SK-N-SH treated with all-trans-retinoic acid at 6 μM for 48 hours (cell line): ENCODE data around the gene PTPRD.

Experiments
- CSRNP3 ChIP-seq: fragments of 250-450 bp; sonication (Bioruptor Pico); IDR thresholded peaks from 2 replicates; pipeline ENCODE4 v1.5.1; 2021; ENCODE audit warnings: mild to moderate bottlenecking, moderate library complexity
- ESRRG ChIP-seq: fragments of 250-450 bp; sonication (Bioruptor Pico); IDR thresholded peaks from 2 replicates; pipeline ENCODE4 v1.6.1; 2021; ENCODE audit warnings: mild to moderate bottlenecking
- ISL1 ChIP-seq: fragments of 250-450 bp; sonication (Bioruptor Pico); IDR thresholded peaks from 2 replicates; pipeline ENCODE4 v2.1.2; 2022; ENCODE audit warnings: mild to moderate bottlenecking, moderate library complexity
- PATZ1 ChIP-seq: fragments of 250-450 bp; sonication (Bioruptor Pico); IDR thresholded peaks from 2 replicates; pipeline ENCODE4 v1.8.0; 2020; ENCODE audit warnings: mild to moderate bottlenecking, moderate library complexity, borderline replicate concordance
- RARB ChIP-seq: fragments of 250-450 bp; sonication (Bioruptor Pico); IDR thresholded peaks from 2 replicates; pipeline ENCODE4 v1.8.0; 2021; ENCODE audit warnings: mild to moderate bottlenecking, moderate library complexity
- SNAI2 ChIP-seq: fragments of 250-450 bp; sonication (Bioruptor Pico); IDR thresholded peaks from 2 replicates; pipeline ENCODE4 v1.5.0; 2020; ENCODE audit warnings: mild to moderate bottlenecking, moderate library complexity
- TOX ChIP-seq: fragments of 250-450 bp; sonication (Bioruptor Pico); IDR thresholded peaks from 2 replicates; pipeline ENCODE4 v1.8.0; 2021; ENCODE audit warnings: mild to moderate bottlenecking, moderate library complexity, borderline replicate concordance
- ZC3H10 ChIP-seq: fragments of 250-450 bp; sonication (Bioruptor Pico); IDR thresholded peaks from 2 replicates; pipeline ENCODE4 v1.5.1; 2021; ENCODE audit warnings: mild to moderate bottlenecking, moderate library complexity
- ZFP30 ChIP-seq: fragments of 450-650 bp; formaldehyde crosslinking; IDR thresholded peaks from 2 replicates; pipeline ENCODE4 v1.5.0; 2022; ENCODE audit warnings: mild to moderate bottlenecking, moderate library complexity
- ZNF70 ChIP-seq: fragments of 450-650 bp; formaldehyde crosslinking; IDR thresholded peaks from 2 replicates; pipeline ENCODE4 v1.5.0; 2020; ENCODE audit warnings: mild to moderate bottlenecking, moderate library complexity
- ZNF8 ChIP-seq: fragments of 450-650 bp; formaldehyde crosslinking; IDR thresholded peaks from 2 replicates; pipeline ENCODE4 v1.5.0; 2020; ENCODE audit warnings: mild to moderate bottlenecking, moderate library complexity

- TF ChIP-seq PATZ1 (CRISPR knock-in tag) (no peak), ISL1 (no peak), SNAI2 (CRISPR knock-in tag) (no peak), ZC3H10 (CRISPR knock-in tag) (no peak), ESRRG (CRISPR knock-in tag) (no peak), TOX (CRISPR knock-in tag) (no peak), ZNF8 (CRISPR knock-in tag) (no peak), ZFP30 (no peak), RARB (CRISPR knock-in tag) (no peak), CSRNP3 (no peak), ZNF70 (CRISPR knock-in tag) (no peak)
Measured at GRCh38 chr9:8958358-8958757, 1654.4 kb downstream of the PTPRD start.
